GM18951 (cell line): ENCODE measurements around the gene PRKCE.
"Not testable (repeated sequence)": the region's sequence is repeated elsewhere in the genome, so short reads cannot be mapped to it uniquely, and the experiment has no call there.

Experiments used
- POLR2A ChIP-seq: IDR thresholded peaks from 4 replicates; pipeline ENCODE4 v1.6.1; 2011; ENCODE audit warnings: mild to moderate bottlenecking; ENCODE audit not compliant: insufficient read length, insufficient read depth; ENCODE audit errors: extremely low read depth
- in situ Hi-C: fragments of 300-500 bp; cut with MboI; formaldehyde crosslinking; loops from one replicate; pipeline ENCODE4 v1.12.0; 2022; ENCODE audit warnings: low sequenced_read_pairs, mixed read lengths, inconsistent platforms; ENCODE audit not compliant: unreplicated experiment

PRKCE gene

GRCh38 chr2:45845566-45845965 lies 194.1 kb downstream of the PRKCE start:
- in situ Hi-C loops, result no loop called here
- TF ChIP-seq POLR2A, result no peak

GRCh38 chr2:45849491-45850283 lies 198.2 kb downstream of the PRKCE start:
- no peak for TF ChIP-seq POLR2A

GRCh38 chr2:45850558-45850957 lies 199.1 kb downstream of the PRKCE start:
- no peak for TF ChIP-seq POLR2A
- in situ Hi-C loops, result no loop called here

More at GRCh38 chr2:45849491-45850283, 198.2 kb downstream of the PRKCE start:
- in situ Hi-C loops, result no loop called here

GRCh38 chr2:45851111-45851510 lies 199.6 kb downstream of the PRKCE start:
- TF ChIP-seq POLR2A, result no peak
- in situ Hi-C loops, result no loop called here

GRCh38 chr2:45851576-45852304 lies 200.3 kb downstream of the PRKCE start:
- in situ Hi-C loops, result no loop called here

GRCh38 chr2:45852450-45853150 lies 201.1 kb downstream of the PRKCE start:
- in situ Hi-C loops, result no loop called here
- no peak for TF ChIP-seq POLR2A

More at GRCh38 chr2:45851576-45852304, 200.3 kb downstream of the PRKCE start:
- TF ChIP-seq POLR2A, result no peak

GRCh38 chr2:45855374-45855773 lies 203.9 kb downstream of the PRKCE start:
- in situ Hi-C loops, result no loop called here
- no peak for TF ChIP-seq POLR2A

GRCh38 chr2:45856391-45857274 lies 205.2 kb downstream of the PRKCE start:
- in situ Hi-C loops, result no loop called here
- no peak for TF ChIP-seq POLR2A

- no peak for TF ChIP-seq POLR2A
- in situ Hi-C loops, result no loop called here
Observed at GRCh38 chr2:45857275-45857609, 205.8 kb downstream of the PRKCE start.

GRCh38 chr2:45857867-45858520 lies 206.5 kb downstream of the PRKCE start:
- in situ Hi-C loops, result no loop called here
- TF ChIP-seq POLR2A, result no peak

GRCh38 chr2:45858872-45859271 lies 207.4 kb downstream of the PRKCE start:
- in situ Hi-C loops, result not testable (repeated sequence)

GRCh38 chr2:45859682-45860081 lies 208.2 kb downstream of the PRKCE start:
- in situ Hi-C loops, result no loop called here

More at GRCh38 chr2:45859682-45860081, 208.2 kb downstream of the PRKCE start:
- TF ChIP-seq POLR2A, result no peak
